Ishikawa (cell line): Measurements from ENCODE around the gene THBS4.

Experiments
- CEBPB ChIP-seq: IDR thresholded peaks from 2 replicates; pipeline ENCODE4 v1.6.1; 2012
- CREB1 ChIP-seq: IDR thresholded peaks from 2 replicates; pipeline ENCODE4 v1.6.1; 2012; ENCODE audit warnings: low read depth
- EGR1 ChIP-seq: IDR thresholded peaks from 2 replicates; pipeline ENCODE4 v1.6.1; 2012
- EP300 ChIP-seq: IDR thresholded peaks from 2 replicates; pipeline ENCODE4 v1.6.1; 2012; ENCODE audit warnings: borderline replicate concordance
- FOXM1 ChIP-seq: IDR thresholded peaks from 2 replicates; pipeline ENCODE4 v1.6.1; 2012; ENCODE audit warnings: low read depth, borderline replicate concordance
- NFIC ChIP-seq: IDR thresholded peaks from 2 replicates; pipeline ENCODE4 v1.6.1; 2012
- RAD21 ChIP-seq: IDR thresholded peaks from 2 replicates; pipeline ENCODE4 v1.6.1; 2012; ENCODE audit warnings: low read depth
- TAF1 ChIP-seq: IDR thresholded peaks from 2 replicates; pipeline ENCODE4 v1.6.1; 2012; ENCODE audit warnings: low read depth, mild to moderate bottlenecking
- TCF12 ChIP-seq: IDR thresholded peaks from 2 replicates; pipeline ENCODE4 v1.6.1; 2012; ENCODE audit warnings: low read depth
- TEAD4 ChIP-seq: IDR thresholded peaks from 2 replicates; pipeline ENCODE4 v1.6.1; 2012
- YY1 ChIP-seq: IDR thresholded peaks from 2 replicates; pipeline ENCODE4 v1.6.1; 2012; ENCODE audit warnings: low read depth
- ZBTB7A ChIP-seq: IDR thresholded peaks from 2 replicates; pipeline ENCODE4 v1.6.1; 2012; ENCODE audit warnings: low read depth
- TF ChIP-seq, protein P1 (sequence below): IDR thresholded peaks from 2 replicates; pipeline ENCODE4 v1.6.1; 2012; ENCODE audit warnings: low read depth, mild to moderate bottlenecking
- TF ChIP-seq, protein P2 (sequence below): IDR thresholded peaks from 2 replicates; pipeline ENCODE4 v1.6.1; 2012
- TF ChIP-seq, protein P3 (sequence below): IDR thresholded peaks from 2 replicates; pipeline ENCODE4 v1.6.1; 2012

Gene THBS4

GRCh38 chr5:80034559-80034958, 589 bp upstream of the THBS4 start:
- TF ChIP-seq TEAD4 (no peak), EP300 (no peak), NFIC (no peak), CEBPB (no peak), TAF1 (no peak), RAD21 (no peak), ZBTB7A (no peak), TCF12 (no peak), CREB1 (no peak), EGR1 (no peak)
- TF ChIP-seq, protein P1, sequence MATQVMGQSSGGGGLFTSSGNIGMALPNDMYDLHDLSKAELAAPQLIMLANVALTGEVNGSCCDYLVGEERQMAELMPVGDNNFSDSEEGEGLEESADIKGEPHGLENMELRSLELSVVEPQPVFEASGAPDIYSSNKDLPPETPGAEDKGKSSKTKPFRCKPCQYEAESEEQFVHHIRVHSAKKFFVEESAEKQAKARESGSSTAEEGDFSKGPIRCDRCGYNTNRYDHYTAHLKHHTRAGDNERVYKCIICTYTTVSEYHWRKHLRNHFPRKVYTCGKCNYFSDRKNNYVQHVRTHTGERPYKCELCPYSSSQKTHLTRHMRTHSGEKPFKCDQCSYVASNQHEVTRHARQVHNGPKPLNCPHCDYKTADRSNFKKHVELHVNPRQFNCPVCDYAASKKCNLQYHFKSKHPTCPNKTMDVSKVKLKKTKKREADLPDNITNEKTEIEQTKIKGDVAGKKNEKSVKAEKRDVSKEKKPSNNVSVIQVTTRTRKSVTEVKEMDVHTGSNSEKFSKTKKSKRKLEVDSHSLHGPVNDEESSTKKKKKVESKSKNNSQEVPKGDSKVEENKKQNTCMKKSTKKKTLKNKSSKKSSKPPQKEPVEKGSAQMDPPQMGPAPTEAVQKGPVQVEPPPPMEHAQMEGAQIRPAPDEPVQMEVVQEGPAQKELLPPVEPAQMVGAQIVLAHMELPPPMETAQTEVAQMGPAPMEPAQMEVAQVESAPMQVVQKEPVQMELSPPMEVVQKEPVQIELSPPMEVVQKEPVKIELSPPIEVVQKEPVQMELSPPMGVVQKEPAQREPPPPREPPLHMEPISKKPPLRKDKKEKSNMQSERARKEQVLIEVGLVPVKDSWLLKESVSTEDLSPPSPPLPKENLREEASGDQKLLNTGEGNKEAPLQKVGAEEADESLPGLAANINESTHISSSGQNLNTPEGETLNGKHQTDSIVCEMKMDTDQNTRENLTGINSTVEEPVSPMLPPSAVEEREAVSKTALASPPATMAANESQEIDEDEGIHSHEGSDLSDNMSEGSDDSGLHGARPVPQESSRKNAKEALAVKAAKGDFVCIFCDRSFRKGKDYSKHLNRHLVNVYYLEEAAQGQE, result no peak
- TF ChIP-seq, protein P2, sequence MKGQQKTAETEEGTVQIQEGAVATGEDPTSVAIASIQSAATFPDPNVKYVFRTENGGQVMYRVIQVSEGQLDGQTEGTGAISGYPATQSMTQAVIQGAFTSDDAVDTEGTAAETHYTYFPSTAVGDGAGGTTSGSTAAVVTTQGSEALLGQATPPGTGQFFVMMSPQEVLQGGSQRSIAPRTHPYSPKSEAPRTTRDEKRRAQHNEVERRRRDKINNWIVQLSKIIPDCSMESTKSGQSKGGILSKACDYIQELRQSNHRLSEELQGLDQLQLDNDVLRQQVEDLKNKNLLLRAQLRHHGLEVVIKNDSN, result no peak

- TF ChIP-seq, protein P2, result no peak
Measured at GRCh38 chr5:80035839-80036238, 691 bp downstream of the THBS4 start.

DNA sequence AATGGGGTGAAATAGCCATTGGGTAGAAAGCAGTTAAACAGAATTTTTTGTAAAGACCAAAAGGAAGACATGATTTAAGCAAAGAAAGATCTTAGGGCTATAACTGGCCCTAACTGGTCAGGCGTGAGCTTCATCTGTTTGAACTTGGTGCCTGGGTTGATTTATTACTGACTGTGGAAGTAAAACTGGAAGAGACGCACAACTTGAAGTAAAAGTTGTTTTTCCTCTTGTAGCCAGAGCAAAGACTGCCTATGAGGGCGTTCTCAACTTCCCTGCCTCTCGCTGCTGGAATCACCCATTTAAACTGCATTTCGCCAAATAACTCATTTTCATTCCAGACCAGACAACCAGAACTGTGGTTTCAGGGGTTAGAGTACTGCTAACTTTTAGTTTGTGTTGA, 1.5 kb downstream of the THBS4 start:
- no peak for TF ChIP-seq YY1
- TF ChIP-seq EGR1, result no peak
- TF ChIP-seq, protein P2, result no peak
- TF ChIP-seq NFIC, result no peak
- TF ChIP-seq CREB1, result no peak
- TF ChIP-seq RAD21, result no peak
- TF ChIP-seq EP300, result no peak
- TF ChIP-seq, protein P3, sequence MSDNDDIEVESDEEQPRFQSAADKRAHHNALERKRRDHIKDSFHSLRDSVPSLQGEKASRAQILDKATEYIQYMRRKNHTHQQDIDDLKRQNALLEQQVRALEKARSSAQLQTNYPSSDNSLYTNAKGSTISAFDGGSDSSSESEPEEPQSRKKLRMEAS, result no peak
- TF ChIP-seq TAF1, result no peak

DNA sequence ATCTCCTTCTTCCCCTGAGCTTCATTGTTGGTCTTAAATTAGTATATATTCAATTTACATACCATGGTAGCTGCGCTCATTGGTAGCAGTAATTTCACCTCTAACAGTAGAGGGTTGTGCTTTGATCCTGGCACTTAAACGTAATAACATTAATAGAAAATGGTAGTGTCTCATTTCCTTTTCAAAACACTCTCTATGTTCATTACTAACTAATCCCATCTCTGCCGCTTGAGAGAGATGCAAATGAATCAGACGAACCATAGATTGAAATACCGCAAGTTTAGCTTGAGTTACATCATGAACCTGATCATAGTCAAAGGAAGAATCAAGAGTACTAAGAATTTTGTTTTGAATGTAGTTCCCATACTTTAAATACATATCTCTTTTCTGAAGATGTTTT, 2.2 kb downstream of the THBS4 start:
- TF ChIP-seq TAF1 (no peak), EGR1 (no peak), CREB1 (no peak), FOXM1 (no peak), TCF12 (no peak), TEAD4 (no peak), YY1 (no peak), RAD21 (no peak), ZBTB7A (no peak), NFIC (no peak), CEBPB (no peak), EP300 (no peak)
- TF ChIP-seq, protein P1, result no peak
- TF ChIP-seq, protein P3, result no peak
- TF ChIP-seq, protein P2, result no peak

GRCh38 chr5:80039650-80040049, 4.5 kb downstream of the THBS4 start:
- no peak for TF ChIP-seq FOXM1
- TF ChIP-seq, protein P3, result no peak
- no peak for TF ChIP-seq TEAD4
- TF ChIP-seq TAF1, result no peak
- TF ChIP-seq CREB1, result no peak
- TF ChIP-seq EP300, result no peak
- TF ChIP-seq RAD21, result no peak
- TF ChIP-seq NFIC, result no peak

DNA sequence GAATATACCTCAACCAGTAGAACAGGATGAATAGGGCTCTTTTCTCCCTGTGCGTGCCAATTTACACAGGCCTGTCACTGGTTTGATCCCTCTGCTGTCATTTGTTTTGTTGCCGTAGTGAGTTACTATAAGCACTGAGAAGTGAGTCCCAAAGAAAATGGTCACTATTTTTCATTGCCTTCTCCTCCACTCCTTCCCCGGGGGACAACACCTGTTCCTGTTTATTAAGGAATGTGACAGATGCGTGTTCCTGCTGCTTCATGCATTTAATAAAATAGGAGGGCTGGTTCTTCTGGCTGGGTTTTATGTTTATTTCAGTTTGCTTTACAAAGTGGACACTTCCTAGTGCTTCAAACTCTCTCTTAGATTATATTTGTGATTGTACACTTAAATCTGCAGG, 6.4 kb downstream of the THBS4 start:
- TF ChIP-seq, protein P3, result no peak
- TF ChIP-seq, protein P2, result no peak
- no peak for TF ChIP-seq CEBPB
- TF ChIP-seq FOXM1, result no peak
- no peak for TF ChIP-seq ZBTB7A
- TF ChIP-seq RAD21, result no peak
- no peak for TF ChIP-seq NFIC
